Left ventricle myocardium inferior (tissue), 1 donor: Measurements from ENCODE around the gene PIP5K1C. TPM values are rescaled to one million over a fixed set of nuclear protein-coding genes. Genes with fewer than 3 reads are reported as not detected.

Experiments
- DNase-seq: peaks from one replicate; pipeline ENCODE4 v3.0.0-alpha.2; 2020
- H3K27ac ChIP-seq: fragments of 200-600 bp; replicated peaks from 2 replicates; pipeline ENCODE4 v1.8.0; 2021
- H3K27me3 ChIP-seq: fragments of 200-600 bp; 2 replicates; pipeline ENCODE4 v1.8.0; 2021; ENCODE audit warnings: low read depth
- H3K36me3 ChIP-seq: fragments of 200-600 bp; 2 replicates; pipeline ENCODE4 v1.8.0; 2021
- H3K4me1 ChIP-seq: fragments of 200-600 bp; 2 replicates; pipeline ENCODE4 v1.8.0; 2021
- H3K4me3 ChIP-seq: fragments of 200-600 bp; 2 replicates; pipeline ENCODE4 v1.8.0; 2021; ENCODE audit warnings: mild to moderate bottlenecking, moderate library complexity
- H3K9me3 ChIP-seq: fragments of 200-600 bp; replicated peaks from 2 replicates; pipeline ENCODE4 v1.8.0; 2021
- intact Hi-C: fragments of 100-400 bp; cut with micrococcal nuclease; formaldehyde crosslinking; loops from one replicate; pipeline ENCODE4 v1.11.0; 2022
- total RNA-seq: library from RNA; stranded (reverse); fragmentation: NEBNext Ultra II Directional; extraction: Animal tissue kit (Norgen Biotek cat#: 25700); gene quantifications from one replicate; pipeline ENCODE4 v1.2.1, GENCODE V29; 2021
- TF ChIP-seq, protein P1 (sequence below): fragments of 200-600 bp; IDR thresholded peaks from 2 replicates; pipeline ENCODE4 v1.8.0; 2021; ENCODE audit warnings: antibody characterized with exemption, mild to moderate bottlenecking, borderline replicate concordance
- donor health status: DM: no; HTN: yes; CAD: no; lungs with severe emphysema.

PIP5K1C gene
- total RNA-seq, 1 donor from 2014 or later: 31.6 TPM

GRCh38 chr19:3733549-3734309, 33.5 kb upstream of the PIP5K1C start:
- peaks cover 6% of the 10 kb centered on the region for H3K9me3 ChIP-seq
- no peak overlapping the region for H3K27ac ChIP-seq
- TF ChIP-seq, protein P1, sequence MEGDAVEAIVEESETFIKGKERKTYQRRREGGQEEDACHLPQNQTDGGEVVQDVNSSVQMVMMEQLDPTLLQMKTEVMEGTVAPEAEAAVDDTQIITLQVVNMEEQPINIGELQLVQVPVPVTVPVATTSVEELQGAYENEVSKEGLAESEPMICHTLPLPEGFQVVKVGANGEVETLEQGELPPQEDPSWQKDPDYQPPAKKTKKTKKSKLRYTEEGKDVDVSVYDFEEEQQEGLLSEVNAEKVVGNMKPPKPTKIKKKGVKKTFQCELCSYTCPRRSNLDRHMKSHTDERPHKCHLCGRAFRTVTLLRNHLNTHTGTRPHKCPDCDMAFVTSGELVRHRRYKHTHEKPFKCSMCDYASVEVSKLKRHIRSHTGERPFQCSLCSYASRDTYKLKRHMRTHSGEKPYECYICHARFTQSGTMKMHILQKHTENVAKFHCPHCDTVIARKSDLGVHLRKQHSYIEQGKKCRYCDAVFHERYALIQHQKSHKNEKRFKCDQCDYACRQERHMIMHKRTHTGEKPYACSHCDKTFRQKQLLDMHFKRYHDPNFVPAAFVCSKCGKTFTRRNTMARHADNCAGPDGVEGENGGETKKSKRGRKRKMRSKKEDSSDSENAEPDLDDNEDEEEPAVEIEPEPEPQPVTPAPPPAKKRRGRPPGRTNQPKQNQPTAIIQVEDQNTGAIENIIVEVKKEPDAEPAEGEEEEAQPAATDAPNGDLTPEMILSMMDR: no peak
- H3K27me3 ChIP-seq: peaks cover 36% of the 10 kb centered on the region
- no peak overlapping the region for H3K4me3 ChIP-seq
- intact Hi-C loops: no loop called here
- DNase-seq: no peak
- H3K4me1 ChIP-seq: no peaks in the 10 kb centered on the region
- no peaks in the 10 kb centered on the region for H3K36me3 ChIP-seq

DNA sequence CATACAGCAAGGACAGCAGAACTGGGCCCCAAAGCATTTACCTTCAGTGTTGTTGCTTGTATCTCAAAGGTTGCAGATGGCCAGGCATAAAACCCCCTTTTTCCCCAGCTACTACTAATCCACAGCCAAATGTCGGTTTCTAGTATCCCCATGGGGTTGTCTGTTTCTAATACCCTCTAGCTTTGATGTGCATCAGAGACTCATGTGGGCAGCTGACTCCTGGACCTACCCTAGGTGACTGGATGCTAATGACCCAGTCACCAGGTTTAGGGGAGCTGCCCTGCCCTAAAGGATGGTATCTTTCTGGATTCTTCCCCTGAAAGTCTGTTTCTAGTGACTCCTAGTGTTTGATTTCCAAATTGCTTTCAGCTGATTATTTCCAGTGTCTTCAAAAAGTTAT, 31.8 kb upstream of the PIP5K1C start:
- intact Hi-C loops: no loop called here
- Histone ChIP-seq H3K36me3 (no peaks in the 10 kb centered on the region), H3K9me3 (peaks cover 6% of the 10 kb centered on the region), H3K4me1 (no peaks in the 10 kb centered on the region), H3K27ac (no peak overlapping the region), H3K27me3 (peaks cover 29% of the 10 kb centered on the region), H3K4me3 (no peak overlapping the region)
- TF ChIP-seq, protein P1: no peak
- no peak for DNase-seq

- Histone ChIP-seq H3K36me3 (no peaks in the 10 kb centered on the region), H3K4me3 (no peak overlapping the region), H3K27me3 (peaks cover 29% of the 10 kb centered on the region), H3K9me3 (peaks cover 6% of the 10 kb centered on the region), H3K27ac (no peak overlapping the region), H3K4me1 (no peaks in the 10 kb centered on the region)
- DNase-seq: no peak
- intact Hi-C loops: no loop called here
- TF ChIP-seq, protein P1: no peak
Measured at GRCh38 chr19:3730457-3730958, 30.2 kb upstream of the PIP5K1C start.

GRCh38 chr19:3725640-3726310, 25.5 kb upstream of the PIP5K1C start:
- Histone ChIP-seq H3K9me3 (peaks cover 6% of the 10 kb centered on the region), H3K4me3 (no peak overlapping the region), H3K27me3 (peaks cover 56% of the 10 kb centered on the region), H3K27ac (no peak overlapping the region), H3K4me1 (peaks cover 17% of the 10 kb centered on the region), H3K36me3 (no peaks in the 10 kb centered on the region)
- intact Hi-C loops: no loop called here
- TF ChIP-seq, protein P1: no peak
- no peak for DNase-seq

DNA sequence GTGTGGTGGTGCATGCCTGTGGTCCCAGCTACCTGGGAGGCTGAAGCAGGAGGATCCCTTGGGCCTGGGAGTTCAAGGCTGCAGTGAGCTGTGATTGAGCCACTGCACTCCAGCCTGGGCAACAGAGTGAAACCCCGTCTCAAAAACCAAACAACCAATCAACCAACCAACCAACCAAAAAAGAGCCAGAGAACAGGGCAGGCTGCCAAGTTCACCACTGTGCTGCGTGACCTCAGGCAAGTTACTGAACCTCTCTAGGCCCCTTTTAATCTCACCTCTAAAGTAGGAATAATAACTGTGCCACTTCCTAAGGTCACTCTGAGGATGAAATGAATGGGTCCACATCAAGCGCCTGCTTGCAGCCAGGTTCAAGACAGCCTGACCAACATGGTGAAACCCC, 24.9 kb upstream of the PIP5K1C start:
- H3K36me3 ChIP-seq: no peaks in the 10 kb centered on the region
- peaks cover 22% of the 10 kb centered on the region for H3K4me1 ChIP-seq
- intact Hi-C loops: no loop called here
- H3K4me3 ChIP-seq: no peak overlapping the region
- H3K27me3 ChIP-seq: peaks cover 63% of the 10 kb centered on the region
- H3K27ac ChIP-seq: no peak overlapping the region
- DNase-seq: no peak
- peaks cover 6% of the 10 kb centered on the region for H3K9me3 ChIP-seq
- TF ChIP-seq, protein P1: no peak
